Amniotic epithelial cell (primary cell): Measurements from ENCODE around the gene RAP2A.

Experiments
- DNase-seq: peaks from one replicate; pipeline ENCODE4 v3.0.0-alpha.2; 2010; ENCODE audit warnings: low read depth

RAP2A gene

GRCh38 chr13:97448503-97449251 is 14.7 kb downstream of the RAP2A start:
- DNase-seq, result peak; percentile 34

GRCh38 chr13:97454699-97455098 is 20.7 kb downstream of the RAP2A start:
- DNase-seq, result no peak

- DNase-seq, result no peak
These were observed 22.1 kb downstream of the RAP2A start for GRCh38 chr13:97456047-97456446.

- no peak for DNase-seq
These were observed 25.3 kb downstream of the RAP2A start for GRCh38 chr13:97459215-97459777.

- DNase-seq, result no peak
These were observed 26.2 kb downstream of the RAP2A start for GRCh38 chr13:97460004-97460775.

GRCh38 chr13:97460853-97461252 is 26.9 kb downstream of the RAP2A start:
- DNase-seq, result no peak

- DNase-seq, result no peak
These were observed 30.6 kb downstream of the RAP2A start for GRCh38 chr13:97464561-97464960.

GRCh38 chr13:97466722-97467121 is 32.8 kb downstream of the RAP2A start:
- no peak for DNase-seq

GRCh38 chr13:97468331-97468730 is 34.4 kb downstream of the RAP2A start:
- peak; percentile 86 for DNase-seq

GRCh38 chr13:97471711-97472110 is 37.7 kb downstream of the RAP2A start:
- DNase-seq, result peak; percentile 64

- DNase-seq, result no peak
These were observed 40.5 kb downstream of the RAP2A start for GRCh38 chr13:97474349-97474980.

GRCh38 chr13:97475011-97475410 is 41.0 kb downstream of the RAP2A start:
- no peak for DNase-seq

GRCh38 chr13:97477844-97478243 is 43.9 kb downstream of the RAP2A start:
- peak; percentile 21 for DNase-seq

- no peak for DNase-seq
These were observed 44.3 kb downstream of the RAP2A start for GRCh38 chr13:97478247-97478646.

- no peak for DNase-seq
These were observed 49.5 kb downstream of the RAP2A start for GRCh38 chr13:97483465-97483864.

GRCh38 chr13:97484301-97484700 is 50.3 kb downstream of the RAP2A start:
- DNase-seq, result no peak

- DNase-seq, result no peak
These were observed 51.4 kb downstream of the RAP2A start for GRCh38 chr13:97485320-97485719.

- DNase-seq, result no peak
These were observed 56.8 kb downstream of the RAP2A start for GRCh38 chr13:97490702-97491307.

GRCh38 chr13:97491452-97491851 is 57.5 kb downstream of the RAP2A start:
- DNase-seq, result no peak

GRCh38 chr13:97492257-97492656 is 58.3 kb downstream of the RAP2A start:
- no peak for DNase-seq

- no peak for DNase-seq
These were observed 58.9 kb downstream of the RAP2A start for GRCh38 chr13:97492684-97493371.

GRCh38 chr13:97493456-97493855 is 59.5 kb downstream of the RAP2A start:
- no peak for DNase-seq
